Esophagus muscularis mucosa (tissue), 4 donors: ENCODE measurements around the gene TBC1D14. TPM values are rescaled to one million over a fixed set of nuclear protein-coding genes. Genes with fewer than 3 reads are reported as not detected.

Experiments used
- DNase-seq: peaks from one replicate; pipeline ENCODE4 v3.0.0-alpha.2; 2017; ENCODE audit errors: extremely low spot score
- H3K27ac ChIP-seq, 4 donors: fragments of 200-600 bp; sonication (generic); replicated peaks in 1 of 4; 1 replicate in 3 of 4; 2 replicates in 1 of 4; pipeline ENCODE4 v1.5.1; 2016 to 2019; ENCODE audit warnings: mild to moderate bottlenecking in 1 of 4
- H3K27me3 ChIP-seq, 4 donors: fragments of 200-600 bp; sonication (generic); one replicate each; pipeline versions ENCODE4 v1.5.1 to v1.6.0; 2016 to 2019
- H3K36me3 ChIP-seq, 4 donors: fragments of 200-600 bp; sonication (generic); one replicate each; pipeline ENCODE4 v1.5.1; 2016 to 2019
- H3K4me1 ChIP-seq, 4 donors: fragments of 200-600 bp; sonication (generic); one replicate each; pipeline ENCODE4 v1.5.1; 2016 to 2019
- H3K4me3 ChIP-seq, 4 donors: fragments of 200-600 bp; sonication (generic); 1 replicate in 2 of 4; 2 replicates in 2 of 4; pipeline ENCODE4 v1.5.1; 2016 to 2019; ENCODE audit warnings: mild to moderate bottlenecking in 4 of 4, moderate library complexity in 1 of 4
- H3K9me3 ChIP-seq, 4 donors: fragments of 200-600 bp; sonication (generic); 1 replicate in 3 of 4; 2 replicates in 1 of 4; pipeline ENCODE4 v1.5.1; 2016 to 2019
- EP300 ChIP-seq: sonication (generic); formaldehyde crosslinking; IDR thresholded peaks from one replicate; pipeline ENCODE4 v1.6.1; 2017; ENCODE audit warnings: antibody characterized with exemption
- POLR2A ChIP-seq: fragments of 450-650 bp; IDR thresholded peaks from one replicate; pipeline ENCODE4 v1.6.1; 2017; ENCODE audit warnings: antibody characterized with exemption, moderate library complexity, mild to moderate bottlenecking, low read depth
- POLR2AphosphoS5 ChIP-seq, 2 donors: sonication (generic); formaldehyde crosslinking; IDR thresholded peaks; one replicate each; pipeline ENCODE4 v1.6.1; 2017; ENCODE audit warnings: antibody characterized with exemption in 2 of 2
- WGBS: methylation state at CpG from one replicate; pipeline ENCODE4 v1.1.5; 2018; 5-methylcytosine and 5-hydroxymethylcytosine counted together
- intact Hi-C: fragments of 100-400 bp; cut with DNase I; formaldehyde crosslinking; loops from one replicate; pipeline ENCODE4 v1.15.1; 2023
- total RNA-seq, 4 donors: library from RNA; depleted of rRNA; stranded (reverse); fragments of >200 nt; gene quantifications; one replicate each; pipeline versions ENCODE4 v1.1.0 to v1.2.1, GENCODE V29; 2016
- TF ChIP-seq, protein P1 (sequence below), 3 experiments: fragments of 200-600 bp in 2 of 3; fragments of 450-650 bp in 1 of 3; sonication (generic) in 2 of 3; IDR thresholded peaks; one replicate each; pipeline ENCODE4 v1.5.1; 2017 to 2019; ENCODE audit warnings: antibody characterized with exemption in 3 of 3, mild to moderate bottlenecking in 2 of 3, moderate library complexity in 1 of 3

Gene TBC1D14
- total RNA-seq, 4 donors from 2014 or later: 37.0 to 49.4 (median 44.2) TPM

DNA sequence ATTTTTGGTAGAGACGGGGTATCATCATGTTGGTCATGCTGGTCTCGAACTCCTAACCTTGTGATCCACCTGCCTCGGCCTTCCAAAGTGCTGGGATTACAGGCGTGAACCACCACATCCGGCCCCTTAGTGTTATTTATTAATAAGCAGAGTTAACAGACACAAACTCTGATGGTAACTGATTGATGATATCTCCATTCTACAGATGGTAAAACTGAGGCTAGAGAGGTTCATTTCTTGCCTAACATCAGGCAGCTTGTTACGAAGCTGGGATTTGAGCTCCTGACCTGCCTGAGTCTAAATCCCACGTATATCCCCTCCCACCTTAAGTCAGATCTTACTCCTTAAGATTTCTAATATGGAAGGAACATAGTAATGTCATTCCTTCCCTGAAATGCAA is 36.9 kb downstream of the TBC1D14 start:
- H3K36me3 ChIP-seq: peaks cover 0 to 5% (median 0%) of the 10 kb centered on the region in 4 donors
- no peaks in the 10 kb centered on the region for H3K27me3 ChIP-seq
- no peak for DNase-seq
- H3K4me1 ChIP-seq: peaks cover 9 to 21% (median 18%) of the 10 kb centered on the region in 4 donors
- H3K27ac ChIP-seq: no peak overlapping the region
- H3K4me3 ChIP-seq: no peak overlapping the region
- intact Hi-C loops: no loop called here
- no peak for TF ChIP-seq POLR2AphosphoS5 (IDR thresholded peaks at IDR 0.05)
- TF ChIP-seq, protein P1, sequence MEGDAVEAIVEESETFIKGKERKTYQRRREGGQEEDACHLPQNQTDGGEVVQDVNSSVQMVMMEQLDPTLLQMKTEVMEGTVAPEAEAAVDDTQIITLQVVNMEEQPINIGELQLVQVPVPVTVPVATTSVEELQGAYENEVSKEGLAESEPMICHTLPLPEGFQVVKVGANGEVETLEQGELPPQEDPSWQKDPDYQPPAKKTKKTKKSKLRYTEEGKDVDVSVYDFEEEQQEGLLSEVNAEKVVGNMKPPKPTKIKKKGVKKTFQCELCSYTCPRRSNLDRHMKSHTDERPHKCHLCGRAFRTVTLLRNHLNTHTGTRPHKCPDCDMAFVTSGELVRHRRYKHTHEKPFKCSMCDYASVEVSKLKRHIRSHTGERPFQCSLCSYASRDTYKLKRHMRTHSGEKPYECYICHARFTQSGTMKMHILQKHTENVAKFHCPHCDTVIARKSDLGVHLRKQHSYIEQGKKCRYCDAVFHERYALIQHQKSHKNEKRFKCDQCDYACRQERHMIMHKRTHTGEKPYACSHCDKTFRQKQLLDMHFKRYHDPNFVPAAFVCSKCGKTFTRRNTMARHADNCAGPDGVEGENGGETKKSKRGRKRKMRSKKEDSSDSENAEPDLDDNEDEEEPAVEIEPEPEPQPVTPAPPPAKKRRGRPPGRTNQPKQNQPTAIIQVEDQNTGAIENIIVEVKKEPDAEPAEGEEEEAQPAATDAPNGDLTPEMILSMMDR (IDR thresholded peaks at IDR 0.05): no peak
- no peak for TF ChIP-seq EP300
- TF ChIP-seq POLR2A: no peak
- no peaks in the 10 kb centered on the region for H3K9me3 ChIP-seq
- WGBS: 97% methylated on average over 7 of the region's 7 CpGs

DNA sequence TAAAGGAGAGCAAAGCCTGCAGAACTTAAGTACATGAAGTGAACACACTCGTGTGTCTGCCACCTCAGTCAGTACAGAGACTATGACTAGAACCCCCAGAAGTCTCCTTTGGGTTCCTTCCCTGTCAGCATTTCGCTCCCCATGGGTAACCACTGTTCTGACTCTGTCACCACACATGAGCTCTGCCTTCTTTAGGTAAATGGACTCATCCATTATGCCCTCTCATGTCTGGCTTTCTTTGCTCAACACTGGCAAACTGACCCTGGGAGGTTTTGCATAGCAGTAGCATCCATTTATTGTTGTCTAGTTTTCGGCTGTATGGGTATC is 38.5 kb downstream of the TBC1D14 start:
- H3K9me3 ChIP-seq: no peaks in the 10 kb centered on the region
- TF ChIP-seq EP300 (no peak), POLR2A (no peak), POLR2AphosphoS5 (IDR thresholded peaks at IDR 0.05) (no peak)
- TF ChIP-seq, protein P1 (IDR thresholded peaks at IDR 0.05): no peak
- no peaks in the 10 kb centered on the region for H3K27me3 ChIP-seq
- WGBS: 89% methylated on average over 3 of the region's 3 CpGs
- peaks cover 0 to 5% (median 0%) of the 10 kb centered on the region in 4 donors for H3K36me3 ChIP-seq
- no peak overlapping the region for H3K4me3 ChIP-seq
- DNase-seq: no peak
- intact Hi-C loops: no loop called here
- no peak overlapping the region for H3K27ac ChIP-seq
- H3K4me1 ChIP-seq: peaks cover 4 to 11% (median 5%) of the 10 kb centered on the region in 4 donors

DNA sequence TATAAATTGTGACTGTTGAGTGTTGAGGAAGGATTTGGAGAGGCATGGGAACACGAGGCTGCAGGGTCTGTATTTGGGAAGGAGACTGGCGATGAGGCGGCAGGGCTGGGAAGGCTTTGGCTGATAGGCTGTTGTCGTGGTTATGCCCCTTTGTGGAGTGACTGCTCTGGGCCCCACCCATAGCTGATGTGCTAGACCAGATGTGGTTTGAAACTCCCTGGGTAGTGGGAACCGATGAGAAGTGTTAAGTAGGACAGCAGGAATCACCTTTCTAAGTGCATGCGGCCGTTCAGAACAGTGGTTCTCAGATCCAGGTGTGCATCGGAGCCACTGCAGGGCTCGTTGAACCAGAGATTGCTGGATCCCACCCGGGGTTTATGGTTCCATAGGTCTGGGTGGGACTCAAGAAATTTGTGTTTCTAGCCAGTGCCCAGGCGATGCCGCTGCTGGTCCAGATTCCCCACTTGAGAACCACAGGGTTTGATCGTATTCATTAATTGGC is 42.3 kb downstream of the TBC1D14 start:
- 81% methylated on average over 6 of the region's 13 CpGs for WGBS
- Histone ChIP-seq H3K36me3 (no peaks in the 10 kb centered on the region), H3K9me3 (no peaks in the 10 kb centered on the region), H3K27me3 (no peaks in the 10 kb centered on the region), H3K27ac (no peak overlapping the region), H3K4me1 (peaks cover 6 to 29% (median 14%) of the 10 kb centered on the region in 4 donors), H3K4me3 (no peak overlapping the region)
- TF ChIP-seq POLR2A (no peak), EP300 (no peak), POLR2AphosphoS5 (IDR thresholded peaks at IDR 0.05) (no peak)
- TF ChIP-seq, protein P1 (IDR thresholded peaks at IDR 0.05): no peak
- intact Hi-C loops: no loop called here
- DNase-seq: no peak

DNA sequence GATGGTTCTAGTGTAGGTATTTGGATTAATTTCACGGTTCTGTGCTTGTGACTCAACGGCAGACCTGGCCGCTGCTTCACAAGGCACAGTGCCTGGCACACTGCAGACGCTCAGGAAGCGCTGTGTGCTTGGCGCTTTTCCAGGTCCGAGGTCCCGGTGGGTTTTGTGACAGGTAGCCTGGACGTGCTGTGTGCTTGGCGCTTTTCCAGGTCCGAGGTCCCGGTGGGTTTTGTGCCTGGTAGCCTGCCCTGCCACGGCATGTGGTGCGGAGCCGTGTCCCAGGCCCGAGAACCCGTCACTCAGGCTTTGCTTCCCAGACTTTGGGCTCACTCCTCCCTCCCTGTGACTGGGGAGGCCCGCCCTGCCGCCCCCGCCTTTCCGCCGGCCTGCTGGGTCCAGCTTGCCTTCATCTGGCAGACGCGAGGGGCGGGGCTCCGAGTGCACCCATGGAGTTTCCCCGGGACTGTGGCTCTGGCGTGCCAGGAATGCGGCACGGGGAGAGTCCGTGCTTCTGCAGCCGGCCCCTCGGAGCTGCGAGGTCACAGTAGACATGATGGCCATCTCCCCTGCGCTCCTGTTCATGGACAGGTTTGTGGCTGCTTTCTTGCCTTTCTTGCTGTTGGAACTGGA is 44.2 kb downstream of the TBC1D14 start:
- Histone ChIP-seq H3K9me3 (no peaks in the 10 kb centered on the region), H3K4me1 (peaks cover 6 to 41% (median 20%) of the 10 kb centered on the region in 4 donors), H3K27me3 (no peaks in the 10 kb centered on the region), H3K4me3 (peak overlapping the region; percentile 33 to 49 (median 36)), H3K27ac (peak overlapping the region; percentile 32 to 60 (median 53)), H3K36me3 (no peaks in the 10 kb centered on the region)
- no peak for DNase-seq
- intact Hi-C loops: no loop called here
- TF ChIP-seq EP300 (no peak), POLR2A (no peak), POLR2AphosphoS5 (IDR thresholded peaks at IDR 0.05) (peak; percentile 31 to 58)
- TF ChIP-seq, protein P1 (IDR thresholded peaks at IDR 0.05): no peak
- WGBS: 29% methylated on average over 19 of the region's 35 CpGs
